ENCODE results near the gene SOX21. TPM values are rescaled to one million over a fixed set of nuclear protein-coding genes. Genes with fewer than 3 reads are reported as not detected.

The SOX21 gene
- total RNA-seq, 1 donor from 2014 or later: not detected

DNA sequence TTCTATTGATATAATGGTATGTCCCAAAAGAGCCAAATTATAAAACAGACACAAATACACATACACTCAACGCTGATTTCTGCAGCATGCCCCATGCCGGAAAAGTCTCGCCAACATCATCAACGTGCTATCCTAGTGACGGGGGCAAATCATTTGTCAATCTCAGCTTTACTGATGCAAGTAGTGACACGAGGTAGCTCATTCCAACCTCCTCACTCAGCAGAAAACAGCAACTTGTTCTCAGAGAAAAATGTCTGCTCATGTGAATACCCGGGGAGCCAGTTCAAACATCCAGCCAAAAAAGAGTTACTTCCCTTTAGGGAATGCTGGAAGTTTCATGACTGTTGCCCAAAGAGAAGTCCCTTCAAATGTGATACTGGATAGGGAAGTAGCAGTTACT, 46.3 kb downstream of the SOX21 start:
- POLR2A ChIA-PET: no interaction called here
- Mint-ChIP-seq H3K9me3 (peaks cover 2% of the 10 kb centered on the region), H3K4me3 (no peak overlapping the region), H3K27ac (no peak overlapping the region), H3K4me1 (no peaks in the 10 kb centered on the region), H3K36me3 (ENCODE audit: low read depth) (no peaks in the 10 kb centered on the region), H3K27me3 (peaks cover 17% of the 10 kb centered on the region)
- TF ChIP-seq, protein P1, sequence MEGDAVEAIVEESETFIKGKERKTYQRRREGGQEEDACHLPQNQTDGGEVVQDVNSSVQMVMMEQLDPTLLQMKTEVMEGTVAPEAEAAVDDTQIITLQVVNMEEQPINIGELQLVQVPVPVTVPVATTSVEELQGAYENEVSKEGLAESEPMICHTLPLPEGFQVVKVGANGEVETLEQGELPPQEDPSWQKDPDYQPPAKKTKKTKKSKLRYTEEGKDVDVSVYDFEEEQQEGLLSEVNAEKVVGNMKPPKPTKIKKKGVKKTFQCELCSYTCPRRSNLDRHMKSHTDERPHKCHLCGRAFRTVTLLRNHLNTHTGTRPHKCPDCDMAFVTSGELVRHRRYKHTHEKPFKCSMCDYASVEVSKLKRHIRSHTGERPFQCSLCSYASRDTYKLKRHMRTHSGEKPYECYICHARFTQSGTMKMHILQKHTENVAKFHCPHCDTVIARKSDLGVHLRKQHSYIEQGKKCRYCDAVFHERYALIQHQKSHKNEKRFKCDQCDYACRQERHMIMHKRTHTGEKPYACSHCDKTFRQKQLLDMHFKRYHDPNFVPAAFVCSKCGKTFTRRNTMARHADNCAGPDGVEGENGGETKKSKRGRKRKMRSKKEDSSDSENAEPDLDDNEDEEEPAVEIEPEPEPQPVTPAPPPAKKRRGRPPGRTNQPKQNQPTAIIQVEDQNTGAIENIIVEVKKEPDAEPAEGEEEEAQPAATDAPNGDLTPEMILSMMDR (IDR thresholded peaks at IDR 0.05): no peak
- no peak for ATAC-seq (ENCODE audit: low read depth)
- CTCF ChIA-PET: interaction anchor here (1.3 kb wide), 1 partner anchor 10 kb away, joined by 4 read pairs; no protein-coding TSS in a partner anchor
- no peak for DNase-seq
- intact Hi-C loops (cut with micrococcal nuclease): no loop called here

DNA sequence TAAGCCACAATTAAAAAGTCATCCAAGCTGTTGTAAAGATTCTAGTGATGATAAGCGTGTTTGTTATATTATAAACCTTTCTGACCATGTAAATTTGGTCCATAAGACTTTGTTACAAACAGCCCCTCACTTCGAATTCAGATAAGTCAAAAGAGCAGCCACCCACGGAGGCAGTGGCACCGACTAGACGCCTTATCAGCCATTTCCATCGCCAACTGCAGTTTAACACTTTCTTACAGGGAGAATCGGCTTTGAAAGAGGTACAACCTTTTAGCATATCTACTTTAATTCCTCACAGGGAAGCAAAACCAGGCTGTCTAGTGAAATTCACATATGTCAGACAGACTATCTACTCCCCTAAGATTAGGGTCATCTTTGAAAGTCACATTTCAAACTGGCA, 47.5 kb downstream of the SOX21 start:
- TF ChIP-seq, protein P1 (IDR thresholded peaks at IDR 0.05): no peak
- Mint-ChIP-seq H3K27me3 (peaks cover 21% of the 10 kb centered on the region), H3K36me3 (ENCODE audit: low read depth) (no peaks in the 10 kb centered on the region), H3K4me1 (no peaks in the 10 kb centered on the region), H3K27ac (no peak overlapping the region), H3K4me3 (no peak overlapping the region), H3K9me3 (peaks cover 2% of the 10 kb centered on the region)
- no peak for DNase-seq
- no peak for ATAC-seq (ENCODE audit: low read depth)
- intact Hi-C loops (cut with micrococcal nuclease): no loop called here
- ChIA-PET CTCF (interaction anchor here (1.3 kb wide), 1 partner anchor 11 kb away, joined by 4 read pairs; no protein-coding TSS in a partner anchor), POLR2A (no interaction called here)

DNA sequence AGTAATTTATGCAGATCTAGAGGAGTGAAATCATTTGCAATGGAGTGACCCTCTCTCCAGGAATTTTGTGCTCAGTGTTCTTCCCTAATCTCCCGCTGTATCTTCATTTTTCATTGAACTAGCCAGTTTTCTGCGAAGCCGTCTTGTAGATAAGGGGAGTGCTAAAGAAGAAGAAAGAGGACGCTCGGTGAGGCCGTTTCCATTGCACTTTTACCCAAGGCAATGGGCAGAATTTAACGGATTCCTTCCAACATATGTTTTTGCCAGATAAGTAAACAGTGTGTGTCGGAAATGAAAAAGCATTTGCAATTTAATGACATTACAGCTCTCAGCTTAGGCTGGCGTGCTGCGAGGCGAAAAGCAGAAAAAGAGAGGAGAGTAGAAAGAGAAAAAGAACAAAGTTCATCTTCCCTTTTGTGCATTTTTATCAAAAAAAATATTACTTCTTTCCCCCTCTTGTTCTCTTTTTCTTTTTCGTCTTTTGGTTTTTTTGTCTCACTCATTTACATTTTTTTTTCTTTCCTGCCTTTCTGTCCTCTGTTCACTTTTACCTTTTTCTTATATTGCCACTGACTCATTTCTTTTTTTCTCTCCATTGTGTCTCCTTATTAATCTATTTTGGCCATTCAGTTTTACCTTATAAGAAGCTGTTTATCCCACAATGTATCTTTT, 49.9 kb downstream of the SOX21 start:
- Mint-ChIP-seq H3K4me3 (no peak overlapping the region), H3K9me3 (no peaks in the 10 kb centered on the region), H3K4me1 (no peaks in the 10 kb centered on the region), H3K27ac (no peak overlapping the region), H3K27me3 (peaks cover 21% of the 10 kb centered on the region), H3K36me3 (ENCODE audit: low read depth) (no peaks in the 10 kb centered on the region)
- ChIA-PET POLR2A (no interaction called here), CTCF (no interaction called here)
- DNase-seq (no peak), ATAC-seq (ENCODE audit: low read depth) (no peak)
- intact Hi-C loops (cut with micrococcal nuclease): no loop called here
- TF ChIP-seq, protein P1 (IDR thresholded peaks at IDR 0.05): no peak

DNA sequence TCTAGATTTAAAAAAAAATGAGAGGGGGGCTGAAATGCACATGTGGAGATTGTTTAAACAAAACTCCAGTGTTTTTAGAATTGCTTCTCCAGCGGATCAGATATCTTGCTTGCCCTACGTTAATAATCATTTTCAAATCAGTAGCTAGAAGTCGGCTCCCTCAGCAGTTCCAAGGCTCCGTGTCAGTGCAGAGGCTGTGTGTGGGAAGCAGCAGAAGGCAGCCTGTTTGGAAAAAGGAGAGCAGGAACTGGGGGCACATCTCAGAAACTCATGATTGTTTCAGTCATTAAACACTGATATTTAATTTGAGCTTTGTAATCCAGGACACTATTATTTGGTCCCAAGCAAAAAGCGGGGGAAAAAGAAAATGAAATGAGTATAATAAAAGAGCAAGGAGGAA, 50.9 kb downstream of the SOX21 start:
- no peaks in the 10 kb centered on the region for H3K9me3 Mint-ChIP-seq
- POLR2A ChIA-PET: no interaction called here
- H3K36me3 Mint-ChIP-seq (ENCODE audit: low read depth): no peaks in the 10 kb centered on the region
- no peak for ATAC-seq (ENCODE audit: low read depth)
- no peak for DNase-seq
- CTCF ChIA-PET: no interaction called here
- no peak overlapping the region for H3K27ac Mint-ChIP-seq
- no peak overlapping the region for H3K4me3 Mint-ChIP-seq
- H3K4me1 Mint-ChIP-seq: no peaks in the 10 kb centered on the region
- TF ChIP-seq, protein P1 (IDR thresholded peaks at IDR 0.05): no peak
- peaks cover 19% of the 10 kb centered on the region for H3K27me3 Mint-ChIP-seq
- intact Hi-C loops (cut with micrococcal nuclease): no loop called here

DNA sequence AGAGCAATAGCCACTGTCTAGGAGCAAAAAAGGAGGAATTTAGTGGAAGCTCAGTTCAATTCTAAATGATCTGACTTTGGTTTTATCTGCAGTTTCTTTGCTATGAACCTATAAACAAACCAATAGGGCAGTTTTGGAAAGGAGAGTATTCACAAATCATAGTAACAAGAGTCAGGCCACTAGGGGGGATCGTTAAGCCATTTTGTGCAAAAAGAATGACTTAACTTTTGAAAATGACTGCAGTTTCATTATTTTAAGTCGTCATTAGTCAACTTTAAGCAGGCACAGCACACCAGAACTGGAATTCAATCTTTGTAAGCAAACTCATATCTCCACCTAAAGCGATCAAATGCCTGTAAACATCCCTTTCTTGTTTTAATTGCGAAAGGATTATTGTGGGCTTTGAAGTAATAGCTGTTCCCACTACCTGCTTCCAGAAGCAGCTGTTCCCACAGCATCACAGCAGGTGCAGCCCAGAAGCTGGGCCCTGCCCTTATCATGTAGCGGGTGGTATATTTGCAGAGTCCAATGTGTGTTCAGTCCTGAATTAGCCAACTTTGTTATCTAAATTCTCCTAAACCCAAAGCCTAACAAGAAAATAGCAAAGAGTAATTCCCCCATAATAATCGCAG, 51.5 kb downstream of the SOX21 start:
- ChIA-PET POLR2A (no interaction called here), CTCF (no interaction called here)
- DNase-seq (no peak), ATAC-seq (ENCODE audit: low read depth) (no peak)
- no peak overlapping the region for H3K27ac Mint-ChIP-seq
- TF ChIP-seq, protein P1 (IDR thresholded peaks at IDR 0.05): no peak
- no peaks in the 10 kb centered on the region for H3K9me3 Mint-ChIP-seq
- H3K27me3 Mint-ChIP-seq: peaks cover 13% of the 10 kb centered on the region
- H3K4me1 Mint-ChIP-seq: no peaks in the 10 kb centered on the region
- H3K36me3 Mint-ChIP-seq (ENCODE audit: low read depth): no peaks in the 10 kb centered on the region
- no peak overlapping the region for H3K4me3 Mint-ChIP-seq
- intact Hi-C loops (cut with micrococcal nuclease): no loop called here

Other genes with a start within 250 kb of the SOX21 start
- gene DCT, start 232.9 kb downstream of the SOX21 start, total RNA-seq: 0.09 TPM in 1 of 2 replicates, not detected in the other
- 11.5 and 12.7 TPM in 2 replicates for gene TGDS, start 116.4 kb downstream of the SOX21 start, total RNA-seq
- 4.2 and 5.1 TPM in 2 replicates for gene GPR180, start 110.7 kb downstream of the SOX21 start, total RNA-seq

Measured in activated B cell treated with CpG ODN at 0.5 μM for 24 hours (primary cell).